Measurements from ENCODE around the gene PCSK6. TPM values are rescaled to one million over a fixed set of nuclear protein-coding genes. Genes with fewer than 3 reads are reported as not detected.

The PCSK6 gene
- total and polyA plus RNA-seq, 2 experiments from 2014 or later = 0.38 TPM; not detected in 1

DNA sequence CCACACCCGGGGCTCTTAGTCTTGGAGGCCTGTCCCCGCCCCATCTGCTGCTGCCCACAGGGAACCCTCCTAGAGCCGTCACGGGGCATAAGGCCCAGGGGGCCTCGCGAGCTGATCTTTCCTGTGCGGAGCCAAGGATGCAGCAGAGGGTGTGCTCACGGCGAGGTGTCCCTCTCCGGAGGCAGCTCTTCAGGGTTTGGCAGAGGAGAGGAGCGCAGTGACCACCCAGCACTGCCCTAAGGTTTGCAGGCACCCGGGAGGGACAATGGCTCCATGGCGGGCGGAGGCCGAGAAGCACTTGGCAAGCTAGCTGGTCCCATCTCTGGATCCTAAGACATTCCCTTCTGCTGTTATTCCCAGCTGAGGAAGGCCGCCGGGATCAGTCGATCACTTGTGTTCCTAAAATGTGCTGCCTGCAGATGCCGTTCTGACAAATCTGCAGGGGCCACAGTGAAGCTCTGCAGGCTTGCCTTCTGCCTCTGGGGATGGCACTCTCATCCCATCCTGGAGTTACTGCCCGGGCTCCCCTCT lies 47.4 kb upstream of the PCSK6 start:
- Histone ChIP-seq H3K4me1 (ENCODE audit: insufficient read depth) (no peaks in the 10 kb centered on the region), H3K27me3 (replicated peaks; ENCODE audit: insufficient read depth) (no peaks in the 10 kb centered on the region), H3K9me3 (ENCODE audit: low read depth) (no peaks in the 10 kb centered on the region), H3K9ac (no peak overlapping the region), H4K20me1 (ENCODE audit: insufficient read depth) (no peaks in the 10 kb centered on the region), H3F3A (ENCODE audit: insufficient read depth) (no peaks in the 10 kb centered on the region), H3K9me2 (ENCODE audit: insufficient read depth) (no peaks in the 10 kb centered on the region), H3K27ac (no peak overlapping the region), H3K4me3 (no peak overlapping the region), H2AFZ (no peak overlapping the region), H3K4me2 (ENCODE audit: unreplicated experiment) (no peak overlapping the region), H3K36me3 (ENCODE audit: low read depth) (no peaks in the 10 kb centered on the region), H3K79me2 (ENCODE audit: insufficient read depth) (no peaks in the 10 kb centered on the region)
- in situ Hi-C loops (cut with MboI) = no loop called here
- TF ChIP-seq EZH2 (IDR thresholded peaks at IDR 0.05; ENCODE audit: insufficient read depth, poor library complexity, severe bottlenecking) = no peak
- no peak for TF ChIP-seq EZH2phosphoT487 (IDR thresholded peaks at IDR 0.05; ENCODE audit: insufficient read depth, low read depth)
- 63 to 65% methylated on average over 17 to 18 of the region's 20 CpGs for WGBS, 2 experiments (ENCODE audit: low coverage in 1 of 2, low lambda C conversion rate in 2 of 2, missing lambda C conversion rate in 2 of 2)
- no peak for DNase-seq

DNA sequence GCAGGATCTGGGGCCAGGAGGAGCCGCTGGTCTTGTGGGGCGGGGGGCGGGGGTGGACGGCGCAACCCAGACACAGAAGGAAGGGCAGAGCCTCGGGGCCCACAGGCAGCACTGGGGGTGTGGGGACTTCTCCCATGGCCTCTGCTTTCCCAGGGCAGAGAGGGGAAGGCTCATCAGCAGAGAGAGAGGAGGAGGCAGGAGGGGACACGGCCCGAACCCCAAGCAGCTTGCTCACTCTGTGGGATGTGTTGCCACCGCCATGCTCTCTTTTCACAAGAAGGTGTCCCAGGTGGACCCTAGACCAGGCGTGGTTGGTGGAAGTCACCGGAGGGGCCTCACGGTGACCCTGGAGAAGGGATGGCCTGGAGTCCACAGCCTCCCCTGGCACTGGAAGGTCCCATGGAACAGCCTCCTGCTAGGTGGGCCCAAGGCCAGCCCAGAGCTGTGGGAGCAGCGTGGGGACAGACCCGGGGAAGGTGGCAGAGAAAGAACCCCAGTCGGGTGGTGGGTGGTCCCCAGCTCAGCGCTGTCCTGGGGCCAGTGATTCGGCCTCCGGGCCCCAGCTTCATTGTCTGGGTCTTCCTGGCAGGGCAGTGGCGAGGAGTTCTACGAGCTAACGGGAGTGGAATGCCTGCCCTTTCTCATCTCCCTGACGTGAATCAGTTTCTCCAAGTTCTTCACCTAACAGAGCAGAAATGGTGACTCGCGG lies 46.8 kb upstream of the PCSK6 start:
- H3K27me3 ChIP-seq (replicated peaks; ENCODE audit: insufficient read depth) = no peaks in the 10 kb centered on the region; the same call in 1 of the 2 replicates
- no peaks in the 10 kb centered on the region for H3K9me3 ChIP-seq (ENCODE audit: low read depth)
- H3K4me3 ChIP-seq = no peak overlapping the region
- no peak overlapping the region for H3K9ac ChIP-seq
- in situ Hi-C loops (cut with MboI) = no loop called here
- TF ChIP-seq EZH2phosphoT487 (IDR thresholded peaks at IDR 0.05; ENCODE audit: insufficient read depth, low read depth) (no peak), EZH2 (IDR thresholded peaks at IDR 0.05; ENCODE audit: insufficient read depth, poor library complexity, severe bottlenecking) (no peak)
- H3K79me2 ChIP-seq (ENCODE audit: insufficient read depth) = no peaks in the 10 kb centered on the region
- no peak overlapping the region for H3K27ac ChIP-seq
- no peak overlapping the region for H3K4me2 ChIP-seq (ENCODE audit: unreplicated experiment)
- no peaks in the 10 kb centered on the region for H3F3A ChIP-seq (ENCODE audit: insufficient read depth)
- H3K9me2 ChIP-seq (ENCODE audit: insufficient read depth) = no peaks in the 10 kb centered on the region
- WGBS, 2 experiments (ENCODE audit: low coverage in 1 of 2, low lambda C conversion rate in 2 of 2, missing lambda C conversion rate in 2 of 2) = 66 to 73% methylated on average over 17 to 24 of the region's 24 CpGs
- no peaks in the 10 kb centered on the region for H4K20me1 ChIP-seq (ENCODE audit: insufficient read depth)
- no peak overlapping the region for H2AFZ ChIP-seq
- H3K36me3 ChIP-seq (ENCODE audit: low read depth) = no peaks in the 10 kb centered on the region
- H3K4me1 ChIP-seq (ENCODE audit: insufficient read depth) = no peaks in the 10 kb centered on the region
- DNase-seq = no peak

DNA sequence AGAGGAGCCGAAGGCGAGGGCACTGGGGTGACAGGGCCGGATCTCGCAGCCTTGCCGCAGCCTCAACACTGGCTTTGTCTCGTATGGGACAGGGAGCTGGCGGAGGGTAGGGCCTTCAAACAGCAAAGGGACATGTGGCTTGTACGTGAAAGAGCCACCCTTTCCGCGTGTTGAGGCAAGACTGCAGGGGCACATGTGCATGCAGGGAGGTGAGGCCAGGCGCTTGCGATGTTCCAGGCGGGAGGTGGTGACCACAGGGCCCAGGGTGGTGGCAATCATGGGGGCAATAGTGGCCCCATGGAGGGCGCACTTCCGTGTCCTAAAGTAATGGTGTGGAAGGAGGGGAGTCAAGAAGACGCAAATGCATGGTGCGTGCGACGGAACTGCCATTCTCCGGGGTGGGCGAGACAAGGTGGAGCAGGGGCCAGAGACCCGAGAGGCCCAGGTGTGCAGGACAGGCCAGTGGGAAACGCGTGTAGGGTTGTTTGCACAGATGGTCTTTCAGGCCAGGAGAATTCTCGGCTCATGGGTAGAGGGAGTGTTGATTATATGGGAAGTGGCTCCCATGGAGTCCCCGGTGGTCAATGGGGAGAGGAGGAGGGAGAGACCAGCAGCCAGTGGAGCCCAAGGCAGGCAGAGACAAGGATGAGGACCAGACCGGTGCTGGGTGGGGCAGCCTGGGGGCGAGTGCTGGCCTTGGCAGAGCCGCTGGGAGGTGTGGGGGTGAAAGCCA lies 45.8 kb upstream of the PCSK6 start:
- H3K27me3 ChIP-seq (replicated peaks; ENCODE audit: insufficient read depth) = no peaks in the 10 kb centered on the region; the same call in 1 of the 2 replicates
- no peaks in the 10 kb centered on the region for H3K9me2 ChIP-seq (ENCODE audit: insufficient read depth)

DNA sequence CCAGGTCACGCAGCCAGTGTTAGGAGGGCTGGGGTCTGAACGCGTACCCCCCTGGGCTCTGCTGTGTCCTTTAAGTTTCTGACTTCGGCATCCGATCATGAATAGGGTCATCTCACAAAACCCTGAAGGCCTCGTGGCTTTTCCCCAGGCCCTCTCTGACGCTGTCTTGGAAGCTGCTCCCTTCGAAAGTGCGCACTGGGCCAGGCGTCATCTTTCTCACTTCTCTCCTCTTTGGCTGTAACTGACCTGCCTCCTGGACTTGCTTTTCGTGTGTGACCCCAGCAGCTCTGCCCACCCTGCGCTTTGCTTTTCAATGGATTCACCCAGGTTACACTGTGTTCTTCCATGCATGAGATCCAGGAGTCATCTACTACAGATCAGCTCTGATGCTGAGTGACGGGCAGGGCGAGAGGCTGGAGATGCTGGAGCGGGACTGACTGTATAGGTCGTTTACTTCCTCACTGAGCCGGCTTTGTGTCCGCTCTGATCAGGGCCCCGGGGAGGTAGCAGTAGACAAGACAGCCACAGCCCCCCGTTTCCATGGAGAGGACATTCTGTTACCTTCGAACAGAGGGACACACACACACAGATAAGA lies 45.0 kb upstream of the PCSK6 start:
- no peaks in the 10 kb centered on the region for H3F3A ChIP-seq (ENCODE audit: insufficient read depth)
- H4K20me1 ChIP-seq (ENCODE audit: insufficient read depth) = no peaks in the 10 kb centered on the region
- H3K4me2 ChIP-seq (ENCODE audit: unreplicated experiment) = no peak overlapping the region
- H2AFZ ChIP-seq = no peak overlapping the region
- no peaks in the 10 kb centered on the region for H3K36me3 ChIP-seq (ENCODE audit: low read depth)
- no peaks in the 10 kb centered on the region for H3K4me1 ChIP-seq (ENCODE audit: insufficient read depth)
- H3K4me3 ChIP-seq = no peak overlapping the region
- 60% methylated on average over 21 of the region's 21 CpGs for WGBS, 2 experiments (ENCODE audit: low coverage in 1 of 2, low lambda C conversion rate in 2 of 2, missing lambda C conversion rate in 2 of 2)
- no peaks in the 10 kb centered on the region for H3K79me2 ChIP-seq (ENCODE audit: insufficient read depth)
- no peaks in the 10 kb centered on the region for H3K9me3 ChIP-seq (ENCODE audit: low read depth)
- no peak for DNase-seq
- no peaks in the 10 kb centered on the region; the same call in 1 of the 2 replicates for H3K27me3 ChIP-seq (replicated peaks; ENCODE audit: insufficient read depth)
- no peaks in the 10 kb centered on the region for H3K9me2 ChIP-seq (ENCODE audit: insufficient read depth)
- no peak for TF ChIP-seq EZH2 (IDR thresholded peaks at IDR 0.05; ENCODE audit: insufficient read depth, poor library complexity, severe bottlenecking)
- no peak for TF ChIP-seq EZH2phosphoT487 (IDR thresholded peaks at IDR 0.05; ENCODE audit: insufficient read depth, low read depth)
- H3K9ac ChIP-seq = no peak overlapping the region
- in situ Hi-C loops (cut with MboI) = no loop called here
- no peak overlapping the region for H3K27ac ChIP-seq

More for the DNA sequence above, 45.8 kb upstream of the PCSK6 start:
- TF ChIP-seq EZH2 (IDR thresholded peaks at IDR 0.05; ENCODE audit: insufficient read depth, poor library complexity, severe bottlenecking) (no peak), EZH2phosphoT487 (IDR thresholded peaks at IDR 0.05; ENCODE audit: insufficient read depth, low read depth) (no peak)
- no peak overlapping the region for H3K4me3 ChIP-seq
- no peak overlapping the region for H2AFZ ChIP-seq
- no peaks in the 10 kb centered on the region for H3K79me2 ChIP-seq (ENCODE audit: insufficient read depth)
- no peak for DNase-seq
- no peak overlapping the region for H3K27ac ChIP-seq
- WGBS, 2 experiments (ENCODE audit: low coverage in 1 of 2, low lambda C conversion rate in 2 of 2, missing lambda C conversion rate in 2 of 2) = 80 to 83% methylated on average over 28 to 29 of the region's 29 CpGs
- no peaks in the 10 kb centered on the region for H3K36me3 ChIP-seq (ENCODE audit: low read depth)
- H3F3A ChIP-seq (ENCODE audit: insufficient read depth) = no peaks in the 10 kb centered on the region
- H3K9me3 ChIP-seq (ENCODE audit: low read depth) = no peaks in the 10 kb centered on the region
- in situ Hi-C loops (cut with MboI) = no loop called here
- H4K20me1 ChIP-seq (ENCODE audit: insufficient read depth) = no peaks in the 10 kb centered on the region
- no peak overlapping the region for H3K9ac ChIP-seq
- no peak overlapping the region for H3K4me2 ChIP-seq (ENCODE audit: unreplicated experiment)
- H3K4me1 ChIP-seq (ENCODE audit: insufficient read depth) = no peaks in the 10 kb centered on the region
